ENCODE data around the gene PLA2G10.
"Not testable (repeated sequence)": the region's sequence is repeated elsewhere in the genome, so short reads cannot be mapped to it uniquely, and the experiment has no call there.

Gene PLA2G10

GRCh38 chr16:14667347-14668266 is 26.5 kb downstream of the PLA2G10 start:
- DNase-seq (ENCODE audit: low read depth in 2 of 2) = no peak

DNA sequence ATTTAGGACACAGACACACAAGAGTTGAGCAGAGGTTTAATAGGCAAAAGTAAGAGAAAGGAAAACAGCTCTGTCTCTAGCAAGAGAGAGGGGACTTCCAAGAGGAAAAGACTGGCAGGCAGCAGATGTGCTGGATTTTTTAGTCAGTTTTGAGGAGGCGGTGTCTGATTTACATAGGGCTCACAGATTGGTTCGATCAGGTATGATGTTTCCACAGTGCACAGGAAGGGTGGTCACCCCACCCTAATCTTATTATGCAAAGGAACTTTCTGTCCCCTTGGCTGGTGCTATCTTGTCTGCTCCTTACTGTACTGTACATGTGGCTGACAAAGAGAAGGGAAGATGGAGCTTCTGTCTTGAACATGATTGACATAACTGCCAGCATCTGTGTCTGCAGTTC is 36.0 kb downstream of the PLA2G10 start:
- DNase-seq (ENCODE audit: low read depth in 2 of 2) = no peak

GRCh38 chr16:14652726-14653125 is 41.4 kb downstream of the PLA2G10 start:
- DNase-seq (ENCODE audit: low read depth in 2 of 2) = no peak

- no peak for DNase-seq (ENCODE audit: low read depth in 2 of 2)
These were observed 43.5 kb downstream of the PLA2G10 start for GRCh38 chr16:14650629-14651028.

GRCh38 chr16:14649816-14650215 is 44.3 kb downstream of the PLA2G10 start:
- no peak for DNase-seq (ENCODE audit: low read depth in 2 of 2)

DNA sequence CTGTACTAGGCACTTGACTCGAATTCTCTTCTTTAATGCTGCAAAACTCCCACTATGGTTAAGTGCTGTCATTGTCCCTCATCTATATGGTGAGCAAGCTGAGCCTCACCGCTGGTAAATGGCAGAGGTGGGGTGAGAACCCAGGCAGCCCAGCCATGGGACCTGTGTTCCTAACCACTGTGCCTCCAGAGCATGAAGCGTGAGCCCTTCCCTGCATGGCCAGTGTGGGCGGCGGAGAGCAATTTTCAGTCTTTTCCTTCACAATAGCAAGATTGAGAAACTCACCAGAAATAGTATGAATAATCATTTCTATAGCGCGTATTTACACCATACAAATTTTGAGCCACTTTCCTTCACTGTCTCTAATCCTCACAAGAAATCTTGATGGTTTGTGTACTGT is 52.2 kb downstream of the PLA2G10 start:
- no peak for DNase-seq (ENCODE audit: low read depth in 2 of 2)

DNA sequence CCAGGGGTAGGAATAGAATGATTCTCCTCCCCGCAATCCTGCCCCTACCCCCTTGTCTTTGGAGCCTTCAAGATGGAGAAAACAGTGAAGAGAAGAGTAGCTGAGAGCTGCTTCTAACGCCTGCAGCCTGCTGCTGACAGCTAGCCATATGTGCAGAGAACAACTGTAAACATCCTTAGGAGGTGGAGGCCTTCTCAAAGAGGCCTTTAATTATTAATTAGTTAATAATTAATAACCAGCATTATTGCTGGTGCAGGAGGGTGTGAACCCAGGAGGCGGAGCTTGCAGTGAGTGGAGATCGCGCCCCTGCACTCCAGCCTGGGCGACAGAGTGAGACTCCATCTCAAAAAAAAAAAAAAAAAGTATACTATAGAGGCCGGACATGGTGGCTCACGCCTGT is 52.9 kb downstream of the PLA2G10 start:
- DNase-seq (ENCODE audit: low read depth in 2 of 2) = no peak

DNA sequence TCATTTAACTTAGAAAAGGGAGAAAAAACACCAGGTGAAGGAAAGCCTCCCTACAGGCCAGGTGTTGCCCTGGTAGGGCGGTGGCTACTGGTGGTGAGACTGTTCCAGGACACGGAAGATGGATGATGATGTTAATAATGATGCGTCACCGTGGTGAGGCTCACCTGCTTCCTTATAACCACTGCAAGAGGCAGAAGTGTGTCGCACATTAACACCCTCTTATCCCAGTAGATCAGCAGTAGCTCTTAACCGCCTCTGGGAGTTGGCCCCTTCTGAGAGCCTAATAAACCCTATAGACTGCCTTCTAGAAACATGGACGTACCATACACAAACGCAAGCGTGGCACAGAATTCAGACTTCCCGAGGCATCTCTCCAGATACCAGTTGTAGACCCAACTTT is 53.6 kb downstream of the PLA2G10 start:
- DNase-seq (ENCODE audit: low read depth in 2 of 2) = no peak

GRCh38 chr16:14636951-14637240 is 57.2 kb downstream of the PLA2G10 start:
- not testable (repeated sequence) for DNase-seq (ENCODE audit: low read depth in 2 of 2)

GRCh38 chr16:14636179-14636950 is 57.7 kb downstream of the PLA2G10 start:
- not testable (repeated sequence) for DNase-seq (ENCODE audit: low read depth in 2 of 2)

DNA sequence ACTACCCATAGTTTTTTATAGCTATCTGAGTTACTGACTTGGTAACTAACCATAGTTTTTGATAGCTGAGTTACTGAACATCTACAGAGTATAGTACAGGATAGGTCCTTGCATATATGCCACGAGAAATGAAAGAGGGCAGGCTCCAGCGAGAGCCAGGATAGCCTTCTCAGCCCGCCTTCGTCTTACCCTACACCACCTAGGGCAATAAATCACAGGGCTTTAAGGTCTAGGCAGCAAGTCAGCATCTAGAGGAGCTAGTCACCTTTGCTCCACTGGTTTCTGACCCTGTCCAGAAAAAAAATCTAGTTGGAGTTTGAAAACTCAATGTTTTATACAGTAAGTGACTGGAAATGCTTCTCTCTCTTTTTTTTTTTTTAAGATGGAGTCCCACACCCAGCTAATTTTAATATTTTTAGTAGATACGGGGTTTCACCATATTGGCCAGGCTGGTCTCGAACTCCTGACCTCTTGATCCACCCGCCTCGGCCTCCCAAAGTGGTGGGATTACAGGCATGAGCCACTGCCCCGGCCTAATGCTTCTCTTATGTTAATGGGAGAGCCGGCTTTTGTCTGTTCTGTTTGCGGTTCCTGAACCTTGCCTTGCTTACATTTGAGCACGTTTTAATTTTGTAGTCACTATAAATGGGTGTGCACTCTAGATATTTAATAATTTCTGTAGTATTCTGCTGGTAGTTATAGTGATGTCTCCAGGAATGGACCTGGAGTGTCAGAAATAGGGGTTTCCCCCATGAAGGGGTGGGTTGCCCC is 58.5 kb downstream of the PLA2G10 start:
- DNase-seq (ENCODE audit: low read depth in 2 of 2) = no peak

GRCh38 chr16:14634389-14634725 is 59.8 kb downstream of the PLA2G10 start:
- no peak for DNase-seq (ENCODE audit: low read depth in 2 of 2)

GRCh38 chr16:14632693-14633569 is 61.2 kb downstream of the PLA2G10 start, which contains the start of gene BFAR:
Gene BFAR (plus strand): TSS chr16:14632951. CDS start chr16:14644347, 11,396 bp downstream.
- peak; percentile 99 for DNase-seq (ENCODE audit: low read depth in 2 of 2)

DNA sequence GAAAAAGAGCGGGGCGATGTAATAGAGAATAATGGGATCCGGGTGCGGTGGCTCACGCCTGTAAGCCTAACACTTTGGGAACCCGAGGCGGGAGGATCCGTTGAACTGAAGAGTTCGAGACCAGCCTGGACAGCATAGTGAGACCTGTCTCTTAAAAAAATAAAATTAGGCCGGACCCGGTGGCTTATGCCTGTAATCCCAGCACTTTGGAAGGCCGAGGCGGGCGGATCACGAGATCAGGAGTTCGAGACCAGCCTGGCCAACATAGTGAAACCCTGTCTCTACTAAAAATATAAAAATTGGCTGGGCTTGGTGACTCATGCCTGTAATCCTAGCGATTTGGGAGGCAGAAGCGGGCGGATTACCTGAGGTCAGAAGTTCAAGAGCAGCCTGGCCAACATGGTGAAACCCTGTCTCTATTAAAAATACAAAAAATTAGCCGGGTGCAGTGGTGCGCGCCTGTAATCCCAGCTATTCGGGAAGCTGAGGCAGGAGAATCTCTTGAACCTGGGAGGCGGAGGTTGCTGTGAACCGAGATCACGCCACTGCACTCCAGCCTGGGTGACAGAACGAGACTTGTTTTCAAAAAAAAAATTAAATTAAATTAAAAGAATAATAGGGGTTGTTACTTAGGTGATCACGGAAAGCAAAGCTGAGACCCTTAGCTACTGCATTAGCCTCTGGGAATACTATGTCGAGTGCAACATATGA is 63.3 kb downstream of the PLA2G10 start:
- DNase-seq (ENCODE audit: low read depth in 2 of 2) = not testable (repeated sequence)

- DNase-seq (ENCODE audit: low read depth in 2 of 2) = peak; percentile 95 to 96
These were observed 64.0 kb downstream of the PLA2G10 start, which contains the start of gene PARN for GRCh38 chr16:14629919-14630619. Gene PARN (minus strand): TSS chr16:14630260. CDS start chr16:14630125, 135 bp downstream.

GRCh38 chr16:14629612-14629918 is 64.5 kb downstream of the PLA2G10 start:
- DNase-seq (ENCODE audit: low read depth in 2 of 2) = no peak

DNA sequence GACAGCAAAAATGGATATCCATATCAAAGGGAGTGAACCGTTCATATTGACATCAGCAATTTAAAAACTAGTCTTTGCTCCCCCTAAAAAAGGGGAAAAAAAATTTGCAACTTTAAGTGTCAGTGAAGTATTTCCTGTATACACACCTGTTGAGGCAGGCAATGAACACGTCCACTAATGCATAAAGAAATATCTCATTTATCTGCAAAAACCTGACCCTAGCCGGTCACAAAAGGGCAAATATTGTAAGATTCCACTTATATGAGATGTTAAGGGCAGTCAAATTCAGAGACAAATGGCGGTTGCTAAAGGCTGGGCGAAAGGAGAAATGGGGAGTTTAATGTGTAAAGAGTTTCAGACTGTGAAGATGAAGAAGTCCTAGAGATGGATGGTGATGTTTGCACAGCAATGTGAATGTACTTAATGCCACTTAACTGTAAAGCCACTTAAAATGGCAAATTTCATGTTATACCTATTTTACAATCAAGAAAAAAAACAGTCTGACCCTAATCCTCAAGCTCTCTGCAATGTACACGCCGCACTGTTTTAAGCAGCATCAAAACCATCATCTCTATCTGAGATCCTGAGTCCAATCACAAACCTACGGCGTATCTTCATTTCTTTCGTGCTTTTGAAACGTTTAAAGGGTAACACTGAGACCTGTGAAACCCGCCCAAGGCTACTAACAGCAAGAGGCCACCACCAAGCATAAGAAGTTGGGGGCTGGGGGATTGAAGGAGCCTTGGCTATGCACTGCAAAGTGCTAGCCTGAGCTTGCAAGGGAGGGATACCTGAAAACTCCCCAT is 65.1 kb downstream of the PLA2G10 start:
- DNase-seq (ENCODE audit: low read depth in 2 of 2) = no peak

GRCh38 chr16:14627078-14627477 is 67.0 kb downstream of the PLA2G10 start:
- no peak for DNase-seq (ENCODE audit: low read depth in 2 of 2)
